Neutrophil (primary cell): ENCODE results near the gene SORBS1.

ENCODE experiments used
- H3K27ac ChIP-seq: fragments of 200-600 bp; sonication (generic); 2 replicates; pipeline ENCODE4 v1.5.1; 2016; ENCODE audit warnings: mild to moderate bottlenecking, moderate library complexity
- H3K27me3 ChIP-seq: fragments of 200-600 bp; sonication (generic); 2 replicates; pipeline ENCODE4 v1.6.0; 2016; ENCODE audit warnings: mild to moderate bottlenecking
- H3K36me3 ChIP-seq: fragments of 200-600 bp; sonication (generic); 2 replicates; pipeline ENCODE4 v1.5.1; 2017
- H3K4me1 ChIP-seq, 2 experiments: fragments of 200-600 bp in 1 of 2; sonication (generic) in 1 of 2; 1 replicate in 1 of 2; 2 replicates in 1 of 2; pipeline versions ENCODE4 v1.5.1 to v1.6.1; 2013 to 2016; ENCODE audit warnings: low read depth in 1 of 2, low read length in 1 of 2, mild to moderate bottlenecking in 1 of 2, moderate library complexity in 1 of 2; ENCODE audit not compliant: control insufficient read depth in 1 of 2, insufficient read depth in 1 of 2
- H3K4me3 ChIP-seq, 2 experiments: fragments of 200-600 bp in 1 of 2; sonication (generic) in 1 of 2; 1 replicate in 1 of 2; 2 replicates in 1 of 2; pipeline ENCODE4 v1.5.1; 2013 to 2016; ENCODE audit warnings: low read depth in 1 of 2, low read length in 1 of 2, mild to moderate bottlenecking in 1 of 2, moderate library complexity in 1 of 2
- H3K9me3 ChIP-seq: fragments of 200-600 bp; sonication (generic); 2 replicates; pipeline ENCODE4 v1.5.1; 2016
- TF ChIP-seq, protein P1 (sequence below): fragments of 200-600 bp; sonication (generic); IDR thresholded peaks from 2 replicates; pipeline ENCODE4 v1.5.1; 2016; ENCODE audit warnings: antibody characterized with exemption

SORBS1 gene

DNA sequence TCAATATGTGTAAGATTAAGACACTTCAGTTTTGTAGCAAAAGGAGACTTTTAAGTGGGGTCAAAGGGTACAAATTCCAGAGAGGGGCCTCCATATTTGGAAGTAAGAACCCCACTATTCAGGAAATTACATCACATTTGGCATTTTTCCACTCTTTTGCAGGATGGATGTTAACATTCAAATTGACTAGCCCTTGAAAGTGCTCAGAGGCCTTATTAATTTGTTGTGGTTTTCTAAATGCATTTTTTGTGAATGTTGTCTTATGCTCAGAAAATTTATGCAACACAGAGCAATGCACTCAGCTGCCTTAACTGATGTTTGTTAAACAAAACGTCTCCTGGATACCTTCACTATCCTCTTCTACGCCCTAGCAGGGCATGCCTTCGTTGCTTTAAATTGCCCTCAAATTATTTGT, 219.4 kb downstream of the SORBS1 start:
- TF ChIP-seq, protein P1, sequence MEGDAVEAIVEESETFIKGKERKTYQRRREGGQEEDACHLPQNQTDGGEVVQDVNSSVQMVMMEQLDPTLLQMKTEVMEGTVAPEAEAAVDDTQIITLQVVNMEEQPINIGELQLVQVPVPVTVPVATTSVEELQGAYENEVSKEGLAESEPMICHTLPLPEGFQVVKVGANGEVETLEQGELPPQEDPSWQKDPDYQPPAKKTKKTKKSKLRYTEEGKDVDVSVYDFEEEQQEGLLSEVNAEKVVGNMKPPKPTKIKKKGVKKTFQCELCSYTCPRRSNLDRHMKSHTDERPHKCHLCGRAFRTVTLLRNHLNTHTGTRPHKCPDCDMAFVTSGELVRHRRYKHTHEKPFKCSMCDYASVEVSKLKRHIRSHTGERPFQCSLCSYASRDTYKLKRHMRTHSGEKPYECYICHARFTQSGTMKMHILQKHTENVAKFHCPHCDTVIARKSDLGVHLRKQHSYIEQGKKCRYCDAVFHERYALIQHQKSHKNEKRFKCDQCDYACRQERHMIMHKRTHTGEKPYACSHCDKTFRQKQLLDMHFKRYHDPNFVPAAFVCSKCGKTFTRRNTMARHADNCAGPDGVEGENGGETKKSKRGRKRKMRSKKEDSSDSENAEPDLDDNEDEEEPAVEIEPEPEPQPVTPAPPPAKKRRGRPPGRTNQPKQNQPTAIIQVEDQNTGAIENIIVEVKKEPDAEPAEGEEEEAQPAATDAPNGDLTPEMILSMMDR: no peak
- H3K27me3 ChIP-seq: no peaks in the 10 kb centered on the region
- no peaks in the 10 kb centered on the region for H3K36me3 ChIP-seq
- H3K27ac ChIP-seq: no peak overlapping the region
- H3K9me3 ChIP-seq: no peaks in the 10 kb centered on the region
- H3K4me1 ChIP-seq: no peaks in the 10 kb centered on the region
- H3K4me3 ChIP-seq: no peak overlapping the region

DNA sequence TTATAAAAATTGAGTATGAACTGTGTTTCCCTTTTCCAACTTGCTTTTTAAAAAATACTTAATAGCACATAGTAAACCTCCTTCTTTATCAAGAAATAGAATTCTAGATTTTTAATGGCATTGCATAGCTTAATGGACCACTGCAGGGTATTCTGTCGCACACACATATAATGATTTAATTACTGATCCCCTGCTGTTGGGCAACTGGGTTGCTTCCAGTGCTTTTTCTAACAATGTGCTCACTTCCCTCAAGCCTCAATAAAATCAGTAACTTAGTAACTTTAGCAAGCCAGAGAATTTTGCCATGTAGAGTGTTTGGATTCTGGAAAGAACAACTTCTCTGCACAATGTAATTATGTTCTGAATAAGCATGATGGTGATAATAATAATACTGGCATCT, 221.3 kb downstream of the SORBS1 start:
- no peak overlapping the region for H3K4me3 ChIP-seq
- no peaks in the 10 kb centered on the region for H3K36me3 ChIP-seq
- no peak overlapping the region for H3K27ac ChIP-seq
- H3K4me1 ChIP-seq: no peaks in the 10 kb centered on the region
- no peaks in the 10 kb centered on the region for H3K27me3 ChIP-seq
- H3K9me3 ChIP-seq: no peaks in the 10 kb centered on the region
- TF ChIP-seq, protein P1: no peak

DNA sequence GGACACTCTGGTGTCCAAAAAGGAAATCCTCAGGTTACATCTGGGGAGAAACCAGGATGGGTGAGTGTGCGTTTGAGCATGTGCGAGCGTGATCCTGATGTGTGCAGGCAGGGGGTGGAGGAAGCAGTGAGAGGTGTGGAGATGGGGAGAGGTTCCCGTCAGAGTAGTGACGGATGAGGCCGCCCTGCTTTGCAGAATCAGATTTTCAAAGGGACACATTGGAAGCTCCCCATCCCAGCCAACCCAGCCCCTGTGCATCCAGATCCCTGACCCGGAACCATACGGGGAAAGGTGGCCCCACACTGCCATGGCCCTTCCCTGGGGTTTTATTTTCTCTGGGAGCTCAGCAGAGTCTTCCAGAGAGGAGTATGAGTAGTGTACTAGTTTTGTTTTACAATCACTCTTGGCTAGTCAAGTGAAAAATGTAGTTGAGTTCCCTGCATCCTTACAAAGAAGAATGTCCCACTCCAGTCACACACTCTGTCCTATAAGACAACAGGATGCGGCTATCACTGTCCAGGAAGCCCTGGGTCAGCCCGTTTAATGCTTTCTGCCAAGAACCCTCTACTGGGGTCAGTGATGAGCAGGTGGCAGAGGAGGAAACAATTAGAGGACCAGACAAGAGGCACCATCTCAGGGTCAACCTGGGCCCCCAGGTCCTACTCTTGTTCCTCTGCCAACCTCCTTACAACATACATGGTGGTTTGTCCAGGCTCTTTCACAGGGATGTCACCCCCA, 223.6 kb downstream of the SORBS1 start:
- Histone ChIP-seq H3K36me3 (no peaks in the 10 kb centered on the region), H3K4me1 (no peaks in the 10 kb centered on the region), H3K4me3 (no peak overlapping the region), H3K27me3 (no peaks in the 10 kb centered on the region), H3K9me3 (no peaks in the 10 kb centered on the region), H3K27ac (no peak overlapping the region)
- TF ChIP-seq, protein P1: no peak

DNA sequence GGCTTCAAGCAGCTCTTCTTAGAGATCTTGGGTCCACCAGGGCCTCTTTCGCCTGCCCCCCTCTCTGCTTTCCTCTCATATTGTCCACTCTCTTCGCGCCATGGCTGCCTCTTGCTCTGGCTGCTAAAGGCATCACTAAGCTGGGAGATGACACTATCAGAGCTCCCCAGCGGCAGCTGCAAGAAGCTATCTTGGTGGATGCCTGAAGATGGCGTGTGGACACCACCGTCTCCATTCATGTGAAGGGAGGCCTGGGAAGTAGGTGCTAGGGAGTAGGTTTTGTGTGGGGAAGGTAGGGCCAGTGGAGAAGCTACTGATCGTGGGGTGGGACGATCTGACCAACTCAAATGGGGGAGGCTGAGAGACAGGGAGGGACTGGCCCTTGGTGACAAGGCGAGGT, 224.5 kb downstream of the SORBS1 start:
- Histone ChIP-seq H3K4me1 (no peaks in the 10 kb centered on the region), H3K9me3 (no peaks in the 10 kb centered on the region), H3K27me3 (no peaks in the 10 kb centered on the region), H3K27ac (no peak overlapping the region), H3K36me3 (no peaks in the 10 kb centered on the region), H3K4me3 (no peak overlapping the region)
- TF ChIP-seq, protein P1: no peak

DNA sequence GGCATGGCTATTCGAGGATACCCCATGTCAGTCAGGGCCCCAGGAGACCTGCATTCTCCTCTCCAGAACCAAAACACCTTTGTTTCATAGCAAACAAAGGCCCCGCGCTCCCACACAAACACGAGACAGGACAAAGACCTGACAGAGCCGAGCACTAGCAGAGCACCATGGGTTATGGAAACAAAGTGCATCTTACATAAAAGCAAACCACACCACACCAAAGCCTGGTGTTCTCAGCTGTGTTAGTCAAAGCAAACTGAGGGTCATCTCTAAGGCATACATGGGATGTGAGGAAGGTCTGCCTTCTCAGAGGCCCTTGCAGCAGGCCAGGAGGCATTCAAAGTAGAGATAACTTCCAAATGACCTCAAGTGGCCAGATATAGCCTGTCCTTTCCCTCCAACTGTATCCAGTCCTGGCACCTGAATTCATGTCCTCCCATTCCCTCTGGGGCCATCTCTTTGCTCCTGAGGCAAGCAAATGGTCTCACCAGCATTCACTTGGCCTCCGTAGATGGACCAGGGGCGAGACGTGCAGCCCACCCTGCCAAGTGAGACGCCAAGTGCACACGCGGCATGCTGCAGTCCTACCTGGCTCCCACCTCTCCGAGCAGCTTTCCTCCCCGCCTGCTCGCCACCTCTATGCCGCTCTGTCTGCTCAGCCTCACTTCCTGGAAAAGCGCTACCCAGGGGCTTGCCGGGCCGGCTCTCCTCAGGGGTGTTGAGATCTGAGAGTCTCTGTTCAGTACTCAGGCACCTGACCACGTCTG, 225.1 kb downstream of the SORBS1 start:
- H3K4me3 ChIP-seq: no peak overlapping the region
- no peaks in the 10 kb centered on the region for H3K36me3 ChIP-seq
- no peaks in the 10 kb centered on the region for H3K4me1 ChIP-seq
- no peak overlapping the region for H3K27ac ChIP-seq
- no peaks in the 10 kb centered on the region for H3K9me3 ChIP-seq
- TF ChIP-seq, protein P1: no peak
- H3K27me3 ChIP-seq: no peaks in the 10 kb centered on the region
